GM12864 (cell line): Measurements from ENCODE around the gene NLE1.

ENCODE experiments used
- DNase-seq: peaks from one replicate; pipeline ENCODE4 v3.0.0-alpha.2; 2011; ENCODE audit warnings: low read depth
- H3K4me3 ChIP-seq: 2 replicates; pipeline ENCODE4 v1.5.1; 2011; ENCODE audit warnings: mild to moderate bottlenecking, low read depth, low read length, control low read depth
- CTCF ChIP-seq: IDR thresholded peaks from 2 replicates; pipeline ENCODE4 v1.5.1; 2011; ENCODE audit warnings: low read depth, mild to moderate bottlenecking, moderate library complexity, low read length, control low read depth, inconsistent platforms; ENCODE audit errors: missing control alignments

The NLE1 gene

GRCh38 chr17:35170968-35171771 lies 29.1 kb upstream of the NLE1 start:
- H3K4me3 ChIP-seq: no peak overlapping the region
- no peak for DNase-seq
- peak; percentile 8 for TF ChIP-seq CTCF

GRCh38 chr17:35169835-35170363 lies 27.8 kb upstream of the NLE1 start:
- no peak for TF ChIP-seq CTCF
- DNase-seq: no peak
- H3K4me3 ChIP-seq: no peak overlapping the region

- no peak for DNase-seq
- no peak overlapping the region for H3K4me3 ChIP-seq
- TF ChIP-seq CTCF: no peak
These were observed 25.6 kb upstream of the NLE1 start for GRCh38 chr17:35167666-35168065.

- DNase-seq: no peak
- no peak overlapping the region for H3K4me3 ChIP-seq
- TF ChIP-seq CTCF: no peak
These were observed 24.9 kb upstream of the NLE1 start for GRCh38 chr17:35167046-35167445.

- no peak overlapping the region for H3K4me3 ChIP-seq
- no peak for TF ChIP-seq CTCF
- no peak for DNase-seq
These were observed 24.4 kb upstream of the NLE1 start for GRCh38 chr17:35166526-35166925.

GRCh38 chr17:35164716-35165115 lies 22.6 kb upstream of the NLE1 start:
- no peak for DNase-seq
- H3K4me3 ChIP-seq: no peak overlapping the region
- no peak for TF ChIP-seq CTCF

- H3K4me3 ChIP-seq: no peak overlapping the region
- no peak for TF ChIP-seq CTCF
- DNase-seq: no peak
These were observed 21.8 kb upstream of the NLE1 start for GRCh38 chr17:35163886-35164285.
